Measurements from ENCODE around the gene ALG9.

DNA sequence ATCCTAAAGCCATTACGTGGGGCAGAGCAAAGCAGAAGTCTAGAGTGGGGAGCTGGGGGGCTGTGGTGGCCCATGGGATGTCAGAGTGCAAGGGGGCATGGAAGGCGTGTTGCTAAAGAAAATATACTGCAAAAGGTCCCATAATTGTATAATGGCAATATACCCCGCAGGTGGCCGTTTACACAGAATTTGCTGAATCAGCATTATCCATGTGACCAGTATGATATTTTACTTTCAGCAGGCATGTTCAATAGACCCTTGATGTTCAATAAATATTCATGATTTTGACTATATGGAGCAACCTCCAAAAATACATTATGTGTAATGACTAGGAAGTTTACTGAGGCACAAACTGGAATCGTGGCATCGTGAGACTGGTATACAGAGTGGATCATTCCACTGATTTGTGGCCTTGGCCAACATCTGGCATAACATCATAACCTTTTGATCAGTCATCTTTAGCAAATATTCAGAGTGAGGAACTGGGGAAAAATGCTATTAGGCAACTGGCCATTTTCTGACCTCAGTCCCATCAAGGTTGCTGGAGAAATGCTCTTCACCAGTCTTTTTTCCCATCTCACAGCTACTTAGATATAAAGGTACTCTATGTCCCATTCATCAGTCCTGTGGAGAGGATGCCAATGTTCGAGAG lies 75.9 kb downstream of the ALG9 start:
- TF ChIP-seq, protein P1, sequence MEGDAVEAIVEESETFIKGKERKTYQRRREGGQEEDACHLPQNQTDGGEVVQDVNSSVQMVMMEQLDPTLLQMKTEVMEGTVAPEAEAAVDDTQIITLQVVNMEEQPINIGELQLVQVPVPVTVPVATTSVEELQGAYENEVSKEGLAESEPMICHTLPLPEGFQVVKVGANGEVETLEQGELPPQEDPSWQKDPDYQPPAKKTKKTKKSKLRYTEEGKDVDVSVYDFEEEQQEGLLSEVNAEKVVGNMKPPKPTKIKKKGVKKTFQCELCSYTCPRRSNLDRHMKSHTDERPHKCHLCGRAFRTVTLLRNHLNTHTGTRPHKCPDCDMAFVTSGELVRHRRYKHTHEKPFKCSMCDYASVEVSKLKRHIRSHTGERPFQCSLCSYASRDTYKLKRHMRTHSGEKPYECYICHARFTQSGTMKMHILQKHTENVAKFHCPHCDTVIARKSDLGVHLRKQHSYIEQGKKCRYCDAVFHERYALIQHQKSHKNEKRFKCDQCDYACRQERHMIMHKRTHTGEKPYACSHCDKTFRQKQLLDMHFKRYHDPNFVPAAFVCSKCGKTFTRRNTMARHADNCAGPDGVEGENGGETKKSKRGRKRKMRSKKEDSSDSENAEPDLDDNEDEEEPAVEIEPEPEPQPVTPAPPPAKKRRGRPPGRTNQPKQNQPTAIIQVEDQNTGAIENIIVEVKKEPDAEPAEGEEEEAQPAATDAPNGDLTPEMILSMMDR (IDR thresholded peaks at IDR 0.05) = no peak
- no peak for TF ChIP-seq POLR2A (IDR thresholded peaks at IDR 0.05)

All from body of pancreas (tissue), 4 donors.